ENCODE results near the gene FMO5.

The FMO5 gene, protein sequence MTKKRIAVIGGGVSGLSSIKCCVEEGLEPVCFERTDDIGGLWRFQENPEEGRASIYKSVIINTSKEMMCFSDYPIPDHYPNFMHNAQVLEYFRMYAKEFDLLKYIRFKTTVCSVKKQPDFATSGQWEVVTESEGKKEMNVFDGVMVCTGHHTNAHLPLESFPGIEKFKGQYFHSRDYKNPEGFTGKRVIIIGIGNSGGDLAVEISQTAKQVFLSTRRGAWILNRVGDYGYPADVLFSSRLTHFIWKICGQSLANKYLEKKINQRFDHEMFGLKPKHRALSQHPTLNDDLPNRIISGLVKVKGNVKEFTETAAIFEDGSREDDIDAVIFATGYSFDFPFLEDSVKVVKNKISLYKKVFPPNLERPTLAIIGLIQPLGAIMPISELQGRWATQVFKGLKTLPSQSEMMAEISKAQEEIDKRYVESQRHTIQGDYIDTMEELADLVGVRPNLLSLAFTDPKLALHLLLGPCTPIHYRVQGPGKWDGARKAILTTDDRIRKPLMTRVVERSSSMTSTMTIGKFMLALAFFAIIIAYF

GRCh38 chr1:147225193-147225730 lies at the start of gene FMO5:
Gene FMO5, minus strand, starts transcription at chr1:147225339. Its CDS starts 310 bp downstream, at chr1:147225029.
- Mint-ChIP-seq H3K27me3 (peaks cover 18% of the 10 kb centered on the region), H3K4me3 (peak within 1 kb of the TSS; percentile 89), H3K4me1 (peaks cover 20% of the 10 kb centered on the region), H3K36me3 (peaks cover 2% of the 10 kb centered on the region), H3K27ac (peak within 1 kb of the TSS; percentile 63), H3K9me3 (no peaks in the 10 kb centered on the region)
- CTCF ChIA-PET = interaction anchor here (1.3 kb wide), 1 partner anchor 14 kb away, joined by 4 read pairs; no protein-coding TSS in a partner anchor
- DNase-seq = peak; percentile 69

- CTCF ChIA-PET = interaction anchor here (0.7 to 2.5 kb wide), 15 partner anchors 8 to 619 kb away, joined by 3 to 20 read pairs (median 4); no protein-coding TSS in a partner anchor
- H3K36me3 Mint-ChIP-seq = peaks cover 46% of the 10 kb centered on the region
- H3K4me3 Mint-ChIP-seq = no peak overlapping the region
- H3K27ac Mint-ChIP-seq = no peak overlapping the region
- no peaks in the 10 kb centered on the region for H3K9me3 Mint-ChIP-seq
- H3K4me1 Mint-ChIP-seq = peaks cover 3% of the 10 kb centered on the region
- DNase-seq = peak; percentile 46
- H3K27me3 Mint-ChIP-seq = no peaks in the 10 kb centered on the region
These were observed 48.5 kb upstream of the FMO5 start for GRCh38 chr1:147273409-147274336.

GRCh38 chr1:147272042-147272441 lies 46.9 kb upstream of the FMO5 start:
- peaks cover 3% of the 10 kb centered on the region for H3K4me1 Mint-ChIP-seq
- no peaks in the 10 kb centered on the region for H3K27me3 Mint-ChIP-seq
- H3K4me3 Mint-ChIP-seq = no peak overlapping the region
- CTCF ChIA-PET = interaction anchor here (0.5 to 2.5 kb wide), 5 partner anchors 10 to 617 kb away, joined by 3 to 11 read pairs (median 7); no protein-coding TSS in a partner anchor
- H3K9me3 Mint-ChIP-seq = no peaks in the 10 kb centered on the region
- H3K36me3 Mint-ChIP-seq = peaks cover 51% of the 10 kb centered on the region
- no peak overlapping the region for H3K27ac Mint-ChIP-seq
- DNase-seq = no peak

GRCh38 chr1:147270721-147271120 lies 45.6 kb upstream of the FMO5 start:
- H3K36me3 Mint-ChIP-seq = peaks cover 52% of the 10 kb centered on the region
- H3K27ac Mint-ChIP-seq = no peak overlapping the region
- peaks cover 3% of the 10 kb centered on the region for H3K4me1 Mint-ChIP-seq
- no peaks in the 10 kb centered on the region for H3K27me3 Mint-ChIP-seq
- H3K4me3 Mint-ChIP-seq = no peak overlapping the region
- no peaks in the 10 kb centered on the region for H3K9me3 Mint-ChIP-seq
- CTCF ChIA-PET = no interaction called here
- DNase-seq = no peak

DNA sequence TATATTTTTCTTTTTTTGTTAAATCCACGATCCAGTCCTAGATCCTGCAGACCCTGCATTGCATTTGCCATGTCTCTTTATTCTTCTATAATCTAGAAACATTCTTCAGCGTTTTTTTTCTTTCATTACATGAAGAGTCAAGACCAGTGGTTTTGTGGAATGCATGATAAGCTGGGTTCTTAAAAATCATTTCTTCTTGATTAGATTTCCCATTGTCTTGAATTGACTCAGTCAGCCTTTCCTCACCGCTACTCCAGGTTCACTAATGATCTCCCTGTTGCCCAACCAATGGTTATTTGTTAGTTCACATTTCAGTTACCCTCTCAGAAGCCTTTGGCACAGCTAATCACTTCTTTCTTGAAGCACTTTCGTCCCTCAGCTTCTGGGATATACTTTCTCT lies 42.6 kb upstream of the FMO5 start:
- Mint-ChIP-seq H3K27me3 (no peaks in the 10 kb centered on the region), H3K36me3 (peaks cover 60% of the 10 kb centered on the region), H3K4me3 (no peak overlapping the region), H3K27ac (no peak overlapping the region), H3K9me3 (no peaks in the 10 kb centered on the region), H3K4me1 (no peaks in the 10 kb centered on the region)
- CTCF ChIA-PET = interaction anchor here (0.6 kb wide), 1 partner anchor 26 kb away, joined by 3 read pairs; no protein-coding TSS in a partner anchor
- no peak for DNase-seq

DNA sequence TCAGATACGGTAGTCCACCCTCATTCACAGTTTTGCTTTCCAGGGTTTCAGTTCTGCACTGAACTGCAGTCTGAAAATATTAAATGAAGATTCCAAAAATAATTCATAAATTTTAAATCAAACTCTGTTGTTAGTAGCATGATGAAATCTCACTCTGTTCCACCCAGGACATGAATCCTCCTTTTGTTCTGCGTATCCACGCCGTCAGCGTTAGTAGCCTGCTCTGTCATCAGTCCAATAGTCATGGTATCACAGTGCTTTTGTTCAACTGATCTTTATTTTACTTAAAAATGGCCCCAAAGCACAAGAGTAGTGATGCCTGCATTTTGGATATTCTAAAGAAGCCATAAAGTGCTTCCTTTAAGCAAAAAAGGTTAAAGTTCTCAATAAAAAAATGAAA lies 41.2 kb upstream of the FMO5 start:
- CTCF ChIA-PET = no interaction called here
- no peak for DNase-seq
- no peak overlapping the region for H3K4me3 Mint-ChIP-seq
- no peaks in the 10 kb centered on the region for H3K27me3 Mint-ChIP-seq
- no peak overlapping the region for H3K27ac Mint-ChIP-seq
- H3K4me1 Mint-ChIP-seq = no peaks in the 10 kb centered on the region
- H3K9me3 Mint-ChIP-seq = no peaks in the 10 kb centered on the region
- H3K36me3 Mint-ChIP-seq = peaks cover 65% of the 10 kb centered on the region

DNA sequence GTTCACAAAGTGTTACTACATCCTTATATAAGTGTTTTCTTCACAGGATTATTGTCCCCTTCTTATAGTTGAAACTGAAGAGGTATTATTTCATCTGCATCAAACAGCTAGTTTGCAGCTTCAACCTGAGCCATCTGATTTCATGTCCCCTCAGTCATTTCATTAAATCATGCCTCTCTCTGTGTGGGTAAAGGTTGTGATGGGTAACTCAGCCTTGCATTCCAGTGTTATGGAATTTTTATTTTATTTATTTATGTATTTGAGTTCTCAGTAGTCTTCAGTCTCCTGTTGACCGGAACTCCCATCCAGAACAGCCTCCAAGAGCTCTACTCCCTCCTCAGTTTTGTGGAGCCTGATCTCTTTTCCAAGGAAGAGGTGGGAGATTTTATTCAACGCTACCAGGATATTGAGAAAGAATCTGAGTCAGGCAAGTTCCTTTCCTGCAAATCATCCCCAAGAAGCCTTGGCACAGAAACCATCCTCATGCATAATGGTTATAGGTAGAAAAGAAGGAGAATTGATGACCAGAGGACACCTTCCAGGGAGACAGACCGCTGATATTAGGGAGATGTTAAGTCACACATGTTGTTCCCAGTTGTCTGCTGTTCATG lies 39.1 kb upstream of the FMO5 start:
- Mint-ChIP-seq H3K4me1 (no peaks in the 10 kb centered on the region), H3K4me3 (no peak overlapping the region), H3K36me3 (peaks cover 65% of the 10 kb centered on the region), H3K9me3 (no peaks in the 10 kb centered on the region), H3K27ac (no peak overlapping the region), H3K27me3 (no peaks in the 10 kb centered on the region)
- CTCF ChIA-PET = no interaction called here
- DNase-seq = no peak

GRCh38 chr1:147260956-147261355 lies 35.8 kb upstream of the FMO5 start:
- H3K9me3 Mint-ChIP-seq = no peaks in the 10 kb centered on the region
- H3K27ac Mint-ChIP-seq = no peak overlapping the region
- H3K4me1 Mint-ChIP-seq = no peaks in the 10 kb centered on the region
- no peak for DNase-seq
- no peaks in the 10 kb centered on the region for H3K27me3 Mint-ChIP-seq
- peaks cover 51% of the 10 kb centered on the region for H3K36me3 Mint-ChIP-seq
- CTCF ChIA-PET = interaction anchor here (0.6 kb wide), 1 partner anchor 11 kb away, joined by 3 read pairs; no protein-coding TSS in a partner anchor
- H3K4me3 Mint-ChIP-seq = no peak overlapping the region

GRCh38 chr1:147252540-147252939 lies 27.4 kb upstream of the FMO5 start:
- peaks cover 20% of the 10 kb centered on the region for H3K4me1 Mint-ChIP-seq
- no peaks in the 10 kb centered on the region for H3K9me3 Mint-ChIP-seq
- CTCF ChIA-PET = interaction anchor here (1.0 to 3.3 kb wide), 2 partner anchors 10 to 56 kb away, joined by 3 to 18 read pairs; partner anchors contain the start of gene CHD1L
- no peak for DNase-seq
- H3K27ac Mint-ChIP-seq = no peak overlapping the region
- H3K36me3 Mint-ChIP-seq = peaks cover 30% of the 10 kb centered on the region
- no peaks in the 10 kb centered on the region for H3K27me3 Mint-ChIP-seq
- H3K4me3 Mint-ChIP-seq = no peak overlapping the region

- Mint-ChIP-seq H3K9me3 (no peaks in the 10 kb centered on the region), H3K27ac (no peak overlapping the region), H3K36me3 (peaks cover 14% of the 10 kb centered on the region), H3K27me3 (no peaks in the 10 kb centered on the region), H3K4me3 (no peak overlapping the region), H3K4me1 (peaks cover 52% of the 10 kb centered on the region)
- no peak for DNase-seq
- CTCF ChIA-PET = interaction anchor here (0.7 to 0.9 kb wide), 2 partner anchors 26 to 85 kb away, joined by 3 read pairs; no protein-coding TSS in a partner anchor
These were observed 22.6 kb upstream of the FMO5 start for GRCh38 chr1:147247656-147248238.

DNA sequence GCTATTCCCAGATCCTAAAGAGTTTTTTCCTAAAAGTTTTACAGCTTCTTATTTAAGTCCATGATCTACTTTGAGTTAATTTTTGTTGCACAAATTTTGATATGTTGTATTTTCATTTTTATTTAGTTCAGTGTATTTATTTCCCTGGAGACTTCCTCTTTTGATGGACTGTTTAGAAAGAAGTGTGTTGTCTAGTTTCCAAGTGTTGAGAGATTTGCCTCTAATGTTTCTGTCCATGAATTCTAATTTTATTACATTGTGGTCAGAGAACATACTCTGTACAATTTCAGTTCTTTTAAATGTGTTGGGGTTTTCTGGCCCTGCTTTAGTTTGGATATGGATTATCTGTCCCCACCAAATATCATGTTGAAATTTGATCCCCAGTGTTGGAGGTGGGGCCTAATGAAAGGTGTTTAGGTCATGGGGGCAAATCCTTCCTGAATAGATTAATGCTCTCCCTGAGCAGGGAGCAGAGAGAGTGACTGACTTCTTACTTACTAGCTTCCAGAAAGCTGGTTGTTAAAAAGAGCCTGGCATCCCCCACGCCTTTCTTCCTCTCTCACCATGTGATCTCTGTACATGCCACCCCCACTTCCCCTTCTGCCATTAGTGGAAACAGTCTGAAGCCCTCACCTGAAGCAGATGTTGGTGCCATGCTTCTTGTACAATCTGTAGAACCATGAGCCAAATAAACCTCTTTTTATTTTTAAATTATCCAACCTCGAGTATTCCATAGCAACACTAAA lies 21.9 kb upstream of the FMO5 start:
- H3K36me3 Mint-ChIP-seq = peaks cover 11% of the 10 kb centered on the region
- H3K27me3 Mint-ChIP-seq = no peaks in the 10 kb centered on the region
- H3K4me3 Mint-ChIP-seq = no peak overlapping the region
- no peaks in the 10 kb centered on the region for H3K9me3 Mint-ChIP-seq
- H3K4me1 Mint-ChIP-seq = peaks cover 55% of the 10 kb centered on the region
- H3K27ac Mint-ChIP-seq = no peak overlapping the region
- CTCF ChIA-PET = interaction anchor here (0.9 kb wide), 1 partner anchor 27 kb away, joined by 3 read pairs; no protein-coding TSS in a partner anchor
- DNase-seq = no peak

- Mint-ChIP-seq H3K4me3 (no peak overlapping the region), H3K27me3 (no peaks in the 10 kb centered on the region), H3K4me1 (peaks cover 60% of the 10 kb centered on the region), H3K27ac (no peak overlapping the region), H3K36me3 (peaks cover 11% of the 10 kb centered on the region), H3K9me3 (no peaks in the 10 kb centered on the region)
- CTCF ChIA-PET = no interaction called here
- no peak for DNase-seq
These were observed 21.0 kb upstream of the FMO5 start for GRCh38 chr1:147246044-147246690.
